ENCODE data around the gene FAM200A.
A peak's percentile ranks its signal among the peaks of the same experiment; 100 is the strongest.

FAM200A gene

GRCh38 chr7:99499721-99500636 lies 51.9 kb downstream of the FAM200A start, which contains the start of gene ZNF394:
TSS of gene ZNF394 (minus strand) at chr7:99500281. CDS start at chr7:99500093, 188 bp downstream.
- DNase-seq: peak; percentile 75

GRCh38 chr7:99499371-99499720 lies 52.6 kb downstream of the FAM200A start:
- no peak for DNase-seq

- DNase-seq: no peak
Observed at GRCh38 chr7:99498546-99498944, 53.4 kb downstream of the FAM200A start.

DNA sequence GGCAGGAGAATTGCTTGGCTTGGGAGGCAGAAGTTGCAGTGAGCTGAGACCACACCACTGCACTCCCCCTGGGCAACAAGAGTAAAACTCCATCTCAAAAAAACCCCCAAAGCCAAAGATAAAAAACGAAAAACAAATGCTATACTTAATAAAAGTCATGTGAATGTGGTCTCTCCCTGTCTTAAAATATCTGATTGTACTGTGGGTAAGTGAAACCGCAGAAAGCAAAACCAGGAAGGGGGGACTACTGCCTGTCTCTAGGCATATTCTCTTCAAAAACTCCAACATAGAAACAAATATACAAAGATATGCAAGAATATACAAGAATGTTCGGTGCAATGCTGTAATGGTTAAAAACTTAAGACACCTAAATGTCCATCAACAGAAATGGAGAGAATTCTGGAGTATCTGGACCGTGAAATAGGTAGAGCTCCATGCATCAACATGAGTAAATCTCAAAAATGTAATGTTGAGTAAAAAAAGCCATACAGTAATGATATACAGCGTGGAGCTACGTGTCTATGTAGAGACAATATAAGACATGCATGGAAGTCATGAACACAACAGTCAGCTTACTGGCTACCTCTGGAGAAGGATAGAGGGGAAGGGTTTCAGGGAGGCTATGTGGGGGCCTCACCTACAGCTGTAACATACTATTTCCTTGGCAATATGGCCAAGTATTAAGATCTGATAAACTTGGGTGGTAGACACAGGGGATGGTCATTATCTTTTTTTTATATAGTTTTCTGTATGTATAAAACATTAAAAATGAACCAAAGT lies 54.0 kb downstream of the FAM200A start:
- no peak for DNase-seq

Measured in 8988T (cell line).